Peyer's patch (tissue), 4 donors: ENCODE data around the gene EDA. TPM values are rescaled to one million over a fixed set of nuclear protein-coding genes. Genes with fewer than 3 reads are reported as not detected.

ENCODE experiments used
- DNase-seq, 3 donors: peaks; one replicate each; pipeline ENCODE4 v3.0.0-alpha.2; 2017 to 2019
- H3K27ac ChIP-seq, 4 donors: fragments of 200-600 bp; sonication (generic); one replicate each; pipeline ENCODE4 v1.5.1; 2016 to 2019
- H3K27me3 ChIP-seq, 2 donors: fragments of 200-600 bp; sonication (generic); one replicate each; pipeline ENCODE4 v1.5.1; 2019
- H3K36me3 ChIP-seq, 3 donors: fragments of 200-600 bp; sonication (generic); one replicate each; pipeline ENCODE4 v1.5.1; 2016 to 2019
- H3K4me1 ChIP-seq, 4 donors: fragments of 200-600 bp; sonication (generic); one replicate each; pipeline ENCODE4 v1.5.1; 2016 to 2019
- H3K4me3 ChIP-seq, 4 donors: fragments of 200-600 bp; sonication (generic); 1 replicate in 3 of 4; 2 replicates in 1 of 4; pipeline ENCODE4 v1.5.1; 2016 to 2019; ENCODE audit warnings: mild to moderate bottlenecking in 1 of 4
- H3K9me3 ChIP-seq, 4 donors: fragments of 200-600 bp; sonication (generic); one replicate each; pipeline ENCODE4 v1.5.1; 2016 to 2019; ENCODE audit warnings: mild to moderate bottlenecking in 1 of 4
- CTCF ChIP-seq, 6 experiments: fragments of 450-650 bp in 4 of 6; fragments of 200-600 bp in 2 of 6; sonication (generic) in 1 of 6; IDR thresholded peaks; one replicate each; pipeline ENCODE4 v1.5.1; 2017 to 2019; ENCODE audit warnings: antibody characterized with exemption in 6 of 6, mild to moderate bottlenecking in 3 of 6, moderate library complexity in 1 of 6
- POLR2A ChIP-seq, 2 donors: fragments of 450-650 bp; IDR thresholded peaks; one replicate each; pipeline ENCODE4 v1.5.1; 2017; ENCODE audit warnings: antibody characterized with exemption in 2 of 2, mild to moderate bottlenecking in 2 of 2, moderate library complexity in 2 of 2
- total RNA-seq, 4 donors: library from RNA; depleted of rRNA; stranded (reverse); fragments of >200 nt; gene quantifications; one replicate each; pipeline ENCODE4 v1.1.0, GENCODE V29; 2016

Gene EDA
- total RNA-seq, 4 donors from 2014 or later, result 0.18 to 1.3 (median 1.0) TPM; not detected in 1

GRCh38 chrX:69761633-69762032 lies 145.7 kb downstream of the EDA start:
- Histone ChIP-seq H3K9me3 (no peaks in the 10 kb centered on the region), H3K27ac (no peak overlapping the region), H3K27me3 (no peaks in the 10 kb centered on the region), H3K4me3 (no peak overlapping the region), H3K4me1 (no peaks in the 10 kb centered on the region), H3K36me3 (no peaks in the 10 kb centered on the region)
- DNase-seq, result no peak
- TF ChIP-seq CTCF (IDR thresholded peaks at IDR 0.05) (no peak), POLR2A (IDR thresholded peaks at IDR 0.05) (no peak)

- Histone ChIP-seq H3K27ac (no peak overlapping the region), H3K9me3 (no peaks in the 10 kb centered on the region), H3K36me3 (no peaks in the 10 kb centered on the region), H3K4me1 (no peaks in the 10 kb centered on the region), H3K4me3 (no peak overlapping the region), H3K27me3 (no peaks in the 10 kb centered on the region)
- no peak for TF ChIP-seq CTCF (IDR thresholded peaks at IDR 0.05)
- TF ChIP-seq POLR2A (IDR thresholded peaks at IDR 0.05), result no peak
- DNase-seq, result no peak
These were observed 146.4 kb downstream of the EDA start for GRCh38 chrX:69762340-69762739.

- H3K27ac ChIP-seq, result no peak overlapping the region
- TF ChIP-seq CTCF (IDR thresholded peaks at IDR 0.05) (no peak), POLR2A (IDR thresholded peaks at IDR 0.05) (no peak)
- DNase-seq, result no peak
- no peak overlapping the region for H3K4me3 ChIP-seq
- no peaks in the 10 kb centered on the region for H3K4me1 ChIP-seq
- H3K9me3 ChIP-seq, result no peaks in the 10 kb centered on the region
- no peaks in the 10 kb centered on the region for H3K36me3 ChIP-seq
- H3K27me3 ChIP-seq, result no peaks in the 10 kb centered on the region
These were observed 177.5 kb downstream of the EDA start for GRCh38 chrX:69793260-69793935.

- Histone ChIP-seq H3K4me3 (no peak overlapping the region), H3K4me1 (no peaks in the 10 kb centered on the region), H3K36me3 (no peaks in the 10 kb centered on the region), H3K27me3 (no peaks in the 10 kb centered on the region), H3K27ac (no peak overlapping the region), H3K9me3 (no peaks in the 10 kb centered on the region)
- TF ChIP-seq CTCF (IDR thresholded peaks at IDR 0.05) (no peak), POLR2A (IDR thresholded peaks at IDR 0.05) (no peak)
- DNase-seq, result no peak
These were observed 179.8 kb downstream of the EDA start for GRCh38 chrX:69795702-69796101.

GRCh38 chrX:69807400-69807799 lies 191.5 kb downstream of the EDA start:
- no peaks in the 10 kb centered on the region for H3K9me3 ChIP-seq
- no peak overlapping the region for H3K27ac ChIP-seq
- no peaks in the 10 kb centered on the region for H3K36me3 ChIP-seq
- H3K4me3 ChIP-seq, result no peak overlapping the region
- TF ChIP-seq POLR2A (IDR thresholded peaks at IDR 0.05), result no peak
- TF ChIP-seq CTCF (IDR thresholded peaks at IDR 0.05), result no peak
- H3K27me3 ChIP-seq, result no peaks in the 10 kb centered on the region
- no peaks in the 10 kb centered on the region for H3K4me1 ChIP-seq
- DNase-seq, result no peak

- no peak for DNase-seq
These were observed 192.5 kb downstream of the EDA start for GRCh38 chrX:69808375-69808774.

More at GRCh38 chrX:69808375-69808774, 192.5 kb downstream of the EDA start:
- H3K4me1 ChIP-seq, result no peaks in the 10 kb centered on the region
- H3K9me3 ChIP-seq, result no peaks in the 10 kb centered on the region
- no peak overlapping the region for H3K27ac ChIP-seq
- no peaks in the 10 kb centered on the region for H3K36me3 ChIP-seq
- TF ChIP-seq POLR2A (IDR thresholded peaks at IDR 0.05), result no peak
- no peak for TF ChIP-seq CTCF (IDR thresholded peaks at IDR 0.05)
- no peak overlapping the region for H3K4me3 ChIP-seq
- H3K27me3 ChIP-seq, result no peaks in the 10 kb centered on the region
